Superior temporal gyrus (tissue), 1 donor: Measurements from ENCODE around the gene SFXN2.
"Not testable (repeated sequence)": the region's sequence is repeated elsewhere in the genome, so short reads cannot be mapped to it uniquely, and the experiment has no call there.

ENCODE experiments used
- DNase-seq: peaks from one replicate; pipeline ENCODE4 v3.0.0-alpha.2; 2016; ENCODE audit errors: extremely low spot score

SFXN2 gene

DNA sequence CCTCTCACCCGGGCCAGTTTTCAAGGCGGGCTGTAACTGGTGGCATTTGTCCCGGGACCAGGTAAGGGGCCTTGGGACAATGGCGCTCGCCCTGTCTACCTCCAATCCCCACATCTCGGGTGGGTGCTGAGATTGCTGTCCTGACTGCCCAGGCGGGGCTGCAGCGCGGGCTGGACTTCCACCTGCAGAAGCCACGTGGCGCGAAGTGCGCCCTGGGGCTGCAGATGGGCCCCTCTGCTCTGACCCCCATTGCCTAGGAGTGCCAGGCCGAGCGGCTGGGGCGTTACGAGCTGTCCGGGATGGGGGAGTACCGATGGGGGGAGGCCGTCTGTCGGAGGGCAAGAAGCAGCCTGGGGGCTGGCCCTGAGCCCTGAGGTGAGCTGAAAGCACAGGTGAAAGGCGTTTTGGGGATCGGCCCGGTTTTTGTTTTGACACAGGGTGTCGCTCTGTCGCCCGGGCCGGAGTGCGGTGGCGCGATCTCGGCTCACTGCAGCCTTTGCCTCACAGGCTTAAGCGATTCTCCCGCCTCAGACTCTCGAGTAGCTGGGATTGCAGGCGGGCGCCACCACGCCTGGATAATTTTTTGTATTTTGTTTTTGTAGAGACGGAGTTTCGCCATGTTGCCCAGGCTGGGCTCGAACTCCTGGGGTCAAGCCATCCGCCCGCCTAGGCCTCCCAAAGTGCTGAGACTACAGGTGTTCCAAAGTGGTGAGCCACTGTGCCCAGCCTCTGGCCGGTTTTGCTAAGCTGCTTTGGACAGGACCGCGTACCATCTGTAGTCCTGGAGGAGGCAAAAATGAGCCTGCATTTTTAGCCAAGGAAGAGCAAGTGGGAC is at the start of gene SFXN2:
TSS of gene SFXN2 (plus strand) at position 16 of the 835 bp plus-strand sequence. CDS start 12,001 bp downstream, outside the sequence.
- DNase-seq = no peak

GRCh38 chr10:102665904-102666509 is 48.4 kb upstream of the SFXN2 start:
- DNase-seq = no peak

GRCh38 chr10:102667411-102667810 is 47.0 kb upstream of the SFXN2 start:
- DNase-seq = not testable (repeated sequence)

DNA sequence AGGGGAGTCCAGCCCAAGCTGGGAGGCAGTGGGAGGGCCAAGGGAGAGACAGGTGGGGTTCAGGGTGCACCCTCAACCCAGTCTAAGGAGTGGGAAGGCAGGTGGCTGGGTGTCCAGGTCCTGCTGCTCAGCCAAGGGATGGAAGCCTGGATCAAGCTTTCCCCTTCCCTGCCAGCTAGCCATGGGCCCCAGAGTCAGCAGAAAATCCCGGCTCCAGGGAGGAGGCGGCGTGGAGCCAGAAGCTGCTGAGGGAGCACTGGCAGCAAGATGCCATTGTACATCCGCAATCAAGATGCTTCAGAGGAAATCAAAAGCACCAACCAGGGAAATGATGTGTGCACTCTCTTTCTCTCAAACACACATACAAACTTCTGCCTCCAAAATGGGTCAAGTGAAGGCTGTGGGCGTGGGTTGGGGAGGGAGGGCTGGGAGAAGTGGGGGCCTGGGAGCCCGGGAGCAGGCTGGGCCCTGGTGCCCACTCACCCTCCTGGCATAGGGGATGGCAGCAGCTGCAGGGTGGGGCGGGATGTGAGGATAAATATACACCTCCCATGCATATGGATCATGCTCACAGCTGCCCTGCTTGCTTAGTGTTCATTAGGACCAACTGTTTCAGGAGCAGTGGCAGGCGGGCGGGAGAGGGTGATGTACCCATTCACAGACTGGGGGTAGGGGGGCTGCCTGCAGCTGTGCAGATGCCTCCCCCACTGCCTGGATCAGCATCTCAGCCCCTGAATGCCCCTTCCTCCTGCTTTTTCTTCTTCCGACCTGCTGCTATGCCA is 45.9 kb upstream of the SFXN2 start:
- DNase-seq = peak; percentile 45

- DNase-seq = no peak
Observed at GRCh38 chr10:102669206-102670064, 45.0 kb upstream of the SFXN2 start.

- DNase-seq = no peak
Observed at GRCh38 chr10:102670065-102670670, 44.3 kb upstream of the SFXN2 start.

- DNase-seq = no peak
Observed at GRCh38 chr10:102670871-102671434, 43.5 kb upstream of the SFXN2 start.

DNA sequence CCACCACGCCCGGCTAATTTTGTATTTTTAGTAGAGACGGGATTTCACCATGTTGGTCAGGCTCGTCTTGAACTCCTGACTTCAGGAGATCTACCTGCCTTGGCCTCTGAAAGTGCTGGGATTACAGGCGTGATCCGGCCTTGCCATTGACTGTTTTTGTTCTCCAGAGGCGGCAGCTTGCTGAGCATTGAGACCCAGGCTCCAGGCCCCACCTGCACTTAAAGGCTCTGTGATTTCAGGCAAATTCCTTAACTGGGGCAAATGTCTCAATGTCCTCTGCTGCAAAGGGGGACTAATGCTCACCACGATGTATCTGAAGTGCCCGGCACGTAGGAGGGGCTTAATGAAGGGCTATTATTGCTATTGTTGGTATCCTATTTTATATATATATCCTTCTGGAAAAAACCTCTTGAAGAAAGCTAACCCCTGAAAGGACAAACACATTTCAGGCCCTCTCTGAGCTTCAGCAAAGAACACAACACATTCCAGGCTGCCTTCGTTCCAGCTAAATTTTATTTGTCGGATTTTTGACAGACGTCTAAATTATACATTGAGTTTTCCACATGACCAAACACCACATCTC is 41.1 kb upstream of the SFXN2 start:
- peak; percentile 42 for DNase-seq

- peak; percentile 78 for DNase-seq
Observed at GRCh38 chr10:102673819-102674511, 40.5 kb upstream of the SFXN2 start.

- peak; percentile 44 for DNase-seq
Observed at GRCh38 chr10:102674566-102674965, 39.9 kb upstream of the SFXN2 start.

DNA sequence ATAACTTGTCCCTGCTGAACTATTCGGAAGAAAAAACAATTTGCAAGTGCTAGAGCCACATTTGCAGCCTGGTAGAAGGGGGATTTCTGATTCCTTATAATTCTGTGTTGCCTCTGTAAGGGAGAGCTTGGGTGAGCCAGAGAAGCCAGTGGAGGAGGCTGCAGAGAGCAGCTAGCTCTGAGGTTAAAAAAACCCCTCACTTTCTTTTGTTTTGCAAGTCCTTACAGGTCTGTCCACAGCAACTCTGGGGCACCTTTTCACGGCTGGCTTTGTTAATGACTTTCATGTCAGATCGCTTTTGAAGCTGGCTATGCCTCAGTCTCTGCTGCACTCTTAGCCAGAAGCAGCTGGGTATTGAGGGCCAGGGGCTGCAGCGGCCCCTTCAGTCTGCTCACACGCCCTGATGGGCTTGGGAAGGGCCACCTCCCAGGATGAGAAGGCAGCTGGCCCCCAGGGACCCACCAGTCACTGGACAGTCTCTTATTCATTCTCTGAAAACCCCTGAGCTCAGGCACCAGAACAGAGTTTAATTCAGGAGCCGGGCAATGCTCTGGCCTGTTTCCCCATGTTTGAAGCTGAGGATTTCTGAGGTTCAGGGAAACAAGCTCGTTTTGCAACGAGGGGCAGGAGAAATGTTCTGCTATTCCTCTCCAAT is 39.3 kb upstream of the SFXN2 start:
- DNase-seq = peak; percentile 51

GRCh38 chr10:102675666-102676533 is 38.5 kb upstream of the SFXN2 start:
- peak; percentile 49 for DNase-seq

GRCh38 chr10:102676534-102677315 is 37.7 kb upstream of the SFXN2 start:
- no peak for DNase-seq

- no peak for DNase-seq
Observed at GRCh38 chr10:102677331-102678067, 36.9 kb upstream of the SFXN2 start.

DNA sequence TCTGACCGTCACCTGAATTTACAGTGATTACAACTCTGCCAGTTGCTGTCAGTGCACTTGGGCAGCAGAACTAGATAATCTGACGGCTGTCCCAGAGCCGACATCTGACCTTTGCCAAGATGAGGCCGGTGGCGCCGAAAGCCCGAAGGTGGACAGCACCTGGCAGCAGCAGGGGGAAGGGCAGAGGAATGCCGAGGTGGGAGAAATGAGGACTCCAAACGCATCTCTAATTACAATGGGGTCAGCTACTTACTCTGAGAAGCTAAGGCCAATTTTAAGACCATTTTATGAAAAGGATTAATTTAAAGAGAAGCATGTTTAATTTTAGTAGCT is 36.4 kb upstream of the SFXN2 start:
- DNase-seq = no peak

DNA sequence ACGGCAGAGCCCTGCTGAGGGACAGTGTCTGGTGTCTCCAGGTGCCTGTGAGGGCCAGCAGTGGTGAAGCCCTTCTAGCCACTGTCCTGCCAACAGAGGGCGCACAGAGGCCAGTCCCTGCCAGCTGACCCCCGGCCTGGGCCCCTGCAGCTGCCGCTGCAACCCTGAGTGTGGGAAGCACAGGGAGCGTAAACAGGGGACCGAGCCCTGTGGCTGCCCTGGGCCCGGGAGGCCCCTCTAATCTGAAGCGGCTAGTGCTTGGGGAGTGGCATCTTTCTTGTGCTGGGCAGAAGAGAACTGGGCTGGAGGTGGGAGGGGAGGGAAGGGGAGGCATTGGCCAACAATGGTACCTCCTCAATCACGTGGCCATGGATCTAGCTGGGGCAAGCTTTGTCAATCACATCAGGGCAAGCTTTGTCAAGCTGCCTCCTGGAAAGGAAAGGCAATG is 35.6 kb upstream of the SFXN2 start:
- peak; percentile 81 for DNase-seq

DNA sequence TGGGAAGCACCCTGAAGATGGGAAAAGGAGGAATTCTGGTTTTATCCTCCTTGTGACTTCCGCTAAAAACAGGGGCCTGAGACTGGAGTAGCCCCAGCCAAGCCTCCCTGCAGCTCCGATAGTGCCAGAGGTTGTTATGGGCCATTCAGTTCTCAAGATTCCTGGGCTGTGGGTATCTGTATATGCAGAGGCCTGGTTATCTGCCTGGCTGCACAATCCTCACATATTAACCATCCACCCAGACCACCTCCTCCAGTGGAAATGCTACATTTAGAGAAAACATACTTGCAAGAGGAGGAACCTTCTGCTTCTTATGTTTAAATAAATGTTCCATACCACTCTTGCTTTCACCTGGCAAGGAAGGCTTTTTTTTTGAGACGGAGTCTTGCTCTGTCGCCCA is 34.8 kb upstream of the SFXN2 start:
- DNase-seq = no peak
